GM08714 (cell line): ENCODE results near the gene HNRNPF.
"Not testable (repeated sequence)": the region's sequence is repeated elsewhere in the genome, so short reads cannot be mapped to it uniquely, and the experiment has no call there.

Experiments used
- H3K4me3 ChIP-seq: fragments of 200-500 bp; sonication (Bioruptor generic); 2 replicates; pipeline ENCODE4 v1.5.1; 2014; ENCODE audit warnings: mild to moderate bottlenecking, low read length, inconsistent platforms
- ZNF274 ChIP-seq: IDR thresholded peaks from 2 replicates; pipeline ENCODE4 v1.6.1; 2012; ENCODE audit warnings: mild to moderate bottlenecking, low read depth, low read length

HNRNPF gene

DNA sequence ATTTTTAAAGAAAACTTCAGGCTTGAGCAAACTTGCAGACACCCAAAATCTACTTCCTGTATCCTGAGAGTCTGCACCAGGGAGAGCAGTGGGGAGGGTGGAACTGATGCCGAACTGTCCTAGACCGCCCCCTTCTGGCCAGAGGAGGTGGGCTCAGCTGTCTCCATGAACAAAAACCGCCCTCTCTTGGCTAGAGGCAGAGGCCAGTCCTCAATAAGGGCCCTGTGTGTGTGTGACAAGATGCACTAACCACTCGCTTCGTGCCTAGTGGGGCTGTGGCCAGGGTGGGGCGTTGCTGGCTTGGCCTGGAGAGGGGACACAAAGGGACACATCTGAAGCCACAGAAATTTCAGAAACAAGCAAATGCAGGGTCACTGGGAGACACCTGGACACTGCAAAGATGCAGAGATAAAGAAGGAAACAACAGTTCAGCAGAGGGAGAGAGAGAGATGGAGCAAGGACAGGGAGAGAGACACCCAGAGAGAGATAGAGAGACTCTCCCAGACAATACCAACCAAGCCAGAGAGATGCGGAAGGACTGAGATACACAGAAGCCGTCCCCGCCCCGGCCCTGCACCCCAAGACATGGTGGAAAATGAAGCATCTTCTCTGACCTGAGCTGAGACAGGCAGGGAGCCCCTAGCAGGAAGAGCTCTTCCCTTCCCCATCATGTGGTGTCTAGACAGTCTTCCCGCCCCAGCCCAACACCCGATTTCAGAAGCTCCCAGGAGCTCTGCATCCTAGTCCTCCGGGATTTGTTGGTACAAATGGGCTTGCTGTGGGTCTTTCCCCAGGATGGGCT is 60.3 kb downstream of the HNRNPF start:
- H3K4me3 ChIP-seq: no peak overlapping the region
- no peak for TF ChIP-seq ZNF274

DNA sequence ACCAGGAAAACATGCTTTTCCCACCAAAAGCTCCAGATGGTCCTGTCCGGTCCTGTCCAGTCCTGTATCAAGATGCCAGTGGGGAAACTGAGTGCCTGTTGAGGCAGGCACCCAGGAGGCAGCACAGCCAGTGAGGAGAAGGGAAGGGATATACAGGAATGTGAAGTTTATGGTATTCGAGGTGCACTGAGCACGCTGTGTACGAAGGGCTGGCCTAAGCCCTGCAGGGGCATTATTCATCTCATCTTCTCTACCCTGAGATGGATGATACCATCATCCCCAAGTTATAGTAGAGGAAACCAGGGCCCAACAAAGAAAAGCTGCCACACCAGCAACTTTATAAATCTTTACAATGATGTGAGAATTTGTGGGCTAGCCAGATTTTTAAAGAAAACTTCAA is 61.0 kb downstream of the HNRNPF start:
- TF ChIP-seq ZNF274: no peak
- H3K4me3 ChIP-seq: no peak overlapping the region

DNA sequence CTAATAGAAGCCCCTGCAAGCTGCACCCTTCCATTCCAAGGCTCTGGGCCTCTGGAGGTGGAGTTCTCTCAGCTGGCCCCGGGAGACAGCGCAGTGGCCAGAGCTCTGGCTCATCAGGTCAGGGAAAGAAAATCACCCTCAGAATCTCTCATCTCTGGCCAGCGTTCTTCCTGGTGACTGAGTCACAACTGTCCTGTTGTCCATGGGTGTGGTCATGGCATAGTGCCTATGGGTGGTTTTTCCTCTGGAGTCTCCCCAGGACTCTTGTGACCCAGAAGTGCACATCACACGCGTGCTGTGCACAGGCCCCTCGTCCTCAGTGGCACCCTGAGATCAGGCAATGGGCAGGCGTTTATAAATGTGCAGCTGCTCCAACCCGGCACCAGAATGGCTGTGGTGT is 64.9 kb downstream of the HNRNPF start:
- no peak for TF ChIP-seq ZNF274
- H3K4me3 ChIP-seq: no peak overlapping the region

DNA sequence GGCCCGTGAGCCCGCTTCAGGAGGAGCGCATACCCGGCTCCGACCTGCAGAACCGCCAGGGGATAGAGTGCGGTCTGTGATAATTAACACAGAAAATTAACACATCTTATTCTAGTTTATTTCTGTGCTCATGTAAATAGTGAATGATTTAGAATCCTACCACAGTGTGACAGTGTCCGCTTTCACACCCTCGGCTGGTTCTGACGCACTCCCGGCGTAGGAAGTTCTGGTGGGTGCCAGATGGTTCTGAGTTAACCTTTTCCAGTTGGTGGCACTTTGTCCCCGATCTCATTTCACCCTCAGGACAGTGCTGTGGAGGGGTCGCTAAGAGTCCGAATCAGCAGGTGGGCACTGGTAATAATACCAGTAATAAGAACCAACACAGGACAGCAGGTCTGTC is 65.9 kb downstream of the HNRNPF start:
- TF ChIP-seq ZNF274: no peak
- no peak overlapping the region for H3K4me3 ChIP-seq

DNA sequence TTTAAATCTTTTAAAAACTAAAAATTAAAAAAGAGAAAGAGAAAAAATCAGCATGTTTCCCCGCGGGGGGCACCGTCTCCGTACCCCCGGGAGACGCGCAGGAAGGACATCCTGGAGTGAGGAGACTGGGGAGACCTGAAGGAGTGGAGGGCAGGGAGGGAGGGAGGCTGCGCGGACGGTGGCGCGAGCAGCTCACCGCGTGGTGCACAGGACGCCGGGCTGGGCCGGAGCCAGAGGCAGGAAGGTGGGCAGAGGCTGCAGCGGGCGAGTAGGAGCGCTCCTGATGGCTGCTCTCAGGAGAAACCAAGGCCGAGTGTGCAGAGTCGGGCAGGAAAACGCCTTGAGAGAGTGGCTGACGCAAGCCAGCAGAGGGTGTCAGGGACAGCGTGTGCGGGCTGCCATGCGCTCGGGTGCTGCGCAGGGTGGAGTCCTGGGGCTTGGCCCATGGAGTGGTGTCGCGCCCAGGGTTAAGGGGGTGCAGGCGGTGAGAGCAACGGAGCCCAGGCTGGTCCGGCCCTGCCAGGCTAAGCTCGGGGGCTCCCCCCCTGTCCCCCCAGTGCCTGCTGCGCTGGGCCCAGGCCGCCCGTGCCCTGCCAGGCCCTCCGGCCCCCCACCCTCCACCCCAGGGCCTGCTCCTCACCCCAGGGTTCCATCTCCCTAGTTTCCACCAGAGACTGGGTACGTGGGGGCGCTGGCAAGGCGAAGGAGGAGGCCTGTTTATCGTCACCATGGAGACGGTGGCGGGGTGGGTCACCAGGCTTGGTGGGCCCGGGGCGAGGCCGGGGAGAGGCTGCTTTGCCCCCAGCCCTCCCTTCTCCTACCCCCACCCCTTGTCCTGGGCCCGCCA is 66.5 kb downstream of the HNRNPF start:
- TF ChIP-seq ZNF274: no peak
- no peak overlapping the region for H3K4me3 ChIP-seq

DNA sequence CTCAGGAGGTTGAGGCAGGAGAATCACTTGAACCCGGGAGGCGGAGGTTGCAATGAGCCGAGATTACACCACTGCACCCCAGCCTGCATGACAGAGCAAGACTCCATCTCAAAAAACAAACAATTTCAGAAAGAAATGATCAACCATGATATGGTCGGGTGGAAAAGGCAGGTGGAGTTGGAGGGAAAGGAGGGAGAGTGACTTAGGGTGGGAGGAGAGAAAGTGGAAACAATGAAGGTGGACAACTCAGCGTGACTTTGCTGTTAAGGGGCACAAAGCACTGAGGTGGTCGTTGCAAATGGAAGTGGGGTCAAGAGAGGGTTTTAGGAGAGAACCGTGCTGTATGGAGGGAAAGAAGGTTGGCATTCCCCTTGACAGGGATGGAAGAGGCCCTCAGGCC is 67.5 kb downstream of the HNRNPF start:
- H3K4me3 ChIP-seq: no peak overlapping the region
- no peak for TF ChIP-seq ZNF274

DNA sequence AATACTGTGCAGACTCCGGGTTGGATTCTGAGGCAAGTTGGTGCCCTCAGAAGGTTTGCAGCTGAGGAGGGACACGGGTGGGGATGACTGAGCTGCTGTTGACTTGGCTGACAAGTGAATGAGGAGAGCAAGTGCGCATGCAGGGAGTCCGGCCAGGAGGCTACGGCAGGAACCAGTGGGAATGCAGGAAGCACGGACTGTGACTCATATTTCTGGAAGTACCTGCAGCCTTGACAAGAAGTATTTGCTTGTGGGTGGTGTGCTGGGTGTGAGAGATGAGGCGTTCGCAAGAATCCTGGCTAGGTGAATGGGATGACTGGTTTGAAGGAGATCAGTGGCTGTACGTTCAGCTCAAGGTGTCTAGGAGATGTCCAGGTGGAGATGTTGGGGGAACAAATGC is 68.4 kb downstream of the HNRNPF start:
- no peak overlapping the region for H3K4me3 ChIP-seq
- no peak for TF ChIP-seq ZNF274

DNA sequence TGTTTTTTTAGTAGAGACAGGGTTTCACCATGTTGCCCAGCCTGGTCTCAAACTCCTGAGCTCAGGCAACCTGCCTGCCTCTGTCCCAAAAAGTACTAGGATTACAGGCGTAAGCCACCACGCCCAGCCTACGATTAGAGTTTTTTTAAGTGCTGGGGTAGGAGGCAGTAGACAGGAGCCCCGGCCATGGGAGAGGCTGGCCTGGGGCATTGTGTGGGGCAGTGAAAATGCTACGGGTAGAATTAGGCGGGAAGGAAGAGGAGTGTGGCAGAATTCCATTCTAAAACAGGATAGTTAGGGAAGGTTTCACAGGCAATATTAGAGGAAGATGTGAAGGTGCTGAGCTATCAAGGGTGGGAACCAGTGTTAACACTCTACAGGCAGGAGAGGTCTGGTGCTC is 68.9 kb downstream of the HNRNPF start:
- no peak for TF ChIP-seq ZNF274
- H3K4me3 ChIP-seq: no peak overlapping the region

DNA sequence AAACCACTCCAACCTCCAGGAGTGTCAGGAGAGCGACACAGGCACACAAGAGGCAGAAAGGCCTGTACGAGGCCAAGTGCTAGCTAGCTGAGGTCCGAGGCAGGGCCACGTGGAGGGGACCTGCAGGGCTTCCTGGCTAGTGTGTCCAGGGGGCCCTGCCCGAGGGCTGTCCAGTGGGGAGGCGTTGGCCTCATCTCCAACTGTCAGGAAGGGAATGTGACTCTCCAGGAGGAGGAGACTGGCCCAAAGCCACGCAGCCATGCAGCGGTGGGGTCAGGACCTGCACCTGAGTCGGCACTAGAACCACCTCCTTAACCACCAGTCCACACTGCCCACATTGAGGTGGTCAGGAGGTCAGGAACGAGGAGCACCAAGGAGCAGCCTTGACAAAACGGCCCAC is 69.8 kb downstream of the HNRNPF start:
- TF ChIP-seq ZNF274: no peak

DNA sequence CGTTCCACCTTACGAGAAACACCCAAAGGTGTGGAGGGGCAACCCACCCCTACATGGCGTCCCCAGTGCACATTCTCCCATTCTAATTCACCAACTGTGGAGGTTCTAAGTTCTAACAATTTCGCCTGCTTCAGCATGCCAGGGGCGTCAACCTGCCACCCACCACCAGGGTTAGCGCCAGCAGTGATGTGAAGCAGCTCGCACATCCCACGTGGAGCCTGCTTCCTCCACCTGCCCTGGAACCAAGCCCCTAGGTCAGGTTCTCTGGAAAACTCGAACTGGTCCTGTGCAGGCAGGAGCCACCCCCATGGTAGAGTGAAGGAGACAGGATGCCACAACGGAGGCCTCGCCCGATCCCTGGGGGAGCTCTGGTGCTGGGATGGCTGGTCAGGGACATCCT is 70.9 kb downstream of the HNRNPF start:
- TF ChIP-seq ZNF274: no peak
- no peak overlapping the region for H3K4me3 ChIP-seq

More for the DNA sequence above, 69.8 kb downstream of the HNRNPF start:
- no peak overlapping the region for H3K4me3 ChIP-seq

DNA sequence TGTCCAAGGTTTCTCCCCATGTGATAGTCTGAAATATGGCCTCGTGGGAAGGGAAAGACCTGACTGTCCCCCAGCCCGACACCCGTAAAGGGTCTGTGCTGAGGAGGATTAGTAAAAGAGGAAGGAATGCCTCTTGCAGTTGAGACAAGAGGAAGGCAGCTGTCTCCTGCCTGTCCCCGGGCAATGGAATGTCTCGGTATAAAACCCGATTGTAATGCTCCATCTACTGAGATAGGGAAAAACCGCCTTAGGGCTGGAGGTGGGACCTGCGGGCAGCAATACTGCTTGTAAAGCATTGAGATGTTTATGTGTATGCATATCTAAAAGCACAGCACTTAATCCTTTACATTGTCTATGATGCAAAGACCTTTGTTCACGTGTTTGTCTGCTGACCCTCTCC is 71.5 kb downstream of the HNRNPF start:
- not testable (repeated sequence) for H3K4me3 ChIP-seq

DNA sequence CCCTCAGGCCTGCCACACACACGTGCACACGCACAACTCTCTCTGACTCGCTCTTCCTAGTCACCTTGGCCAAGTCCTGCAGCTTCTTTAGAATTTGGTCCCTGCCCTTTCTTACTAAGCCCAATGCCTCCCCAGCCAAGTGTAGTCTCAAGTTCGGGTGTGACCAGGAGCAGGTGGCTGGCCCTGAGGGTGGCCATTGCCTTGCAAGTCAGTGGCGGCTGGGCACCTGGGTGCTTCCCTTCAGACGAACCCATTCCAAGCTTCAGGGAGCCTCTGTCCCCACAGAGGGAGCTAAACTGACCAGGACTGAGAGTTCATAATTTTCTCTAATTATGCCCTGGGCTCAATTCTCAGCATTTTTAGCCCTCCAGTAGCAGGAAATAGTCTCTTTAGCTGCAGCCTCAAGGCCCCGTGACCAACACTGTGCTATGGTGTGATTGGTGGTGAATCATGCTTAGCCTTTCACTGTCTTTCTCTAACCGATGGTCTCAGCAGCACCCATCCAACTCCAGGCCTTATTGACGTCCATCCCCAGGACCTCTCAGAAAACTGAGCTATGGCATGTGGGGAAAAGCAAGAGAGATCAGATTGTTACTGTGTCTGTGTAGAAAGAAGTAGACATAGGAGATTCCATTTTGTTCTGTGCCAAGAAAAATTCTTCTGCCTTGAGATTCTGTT is 72.2 kb downstream of the HNRNPF start:
- TF ChIP-seq ZNF274: no peak

DNA sequence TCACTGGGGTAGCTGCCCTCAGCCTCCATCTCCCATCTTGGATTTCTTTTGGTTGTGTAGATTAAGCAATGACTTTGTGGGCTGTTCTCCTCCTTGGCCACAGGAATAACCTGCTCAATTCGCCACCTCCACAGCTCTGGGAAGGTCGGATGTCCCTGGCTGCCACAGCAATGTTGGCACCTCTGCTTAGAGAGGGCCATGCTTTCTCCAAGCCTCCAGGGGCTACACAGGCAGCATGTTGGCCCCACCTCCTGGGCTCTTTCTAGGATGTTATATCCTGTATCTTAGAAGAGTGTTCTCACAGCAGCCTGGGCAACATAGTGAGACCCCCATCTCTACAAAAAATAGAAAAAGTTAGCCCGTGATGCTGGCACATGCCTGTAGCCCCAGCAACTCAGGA is 72.9 kb downstream of the HNRNPF start:
- no peak for TF ChIP-seq ZNF274
- no peak overlapping the region for H3K4me3 ChIP-seq

More for the DNA sequence above, 72.2 kb downstream of the HNRNPF start:
- no peak overlapping the region for H3K4me3 ChIP-seq
